ENCODE measurements around the gene B3GALT4. TPM values are rescaled to one million over a fixed set of nuclear protein-coding genes. Genes with fewer than 3 reads are reported as not detected.

B3GALT4 gene
- total and polyA plus RNA-seq, 2 of the 13 experiments (the other 11 are each of a cell fraction or from before 2014, with no cell fraction given) = 0.04 to 0.27 TPM

DNA sequence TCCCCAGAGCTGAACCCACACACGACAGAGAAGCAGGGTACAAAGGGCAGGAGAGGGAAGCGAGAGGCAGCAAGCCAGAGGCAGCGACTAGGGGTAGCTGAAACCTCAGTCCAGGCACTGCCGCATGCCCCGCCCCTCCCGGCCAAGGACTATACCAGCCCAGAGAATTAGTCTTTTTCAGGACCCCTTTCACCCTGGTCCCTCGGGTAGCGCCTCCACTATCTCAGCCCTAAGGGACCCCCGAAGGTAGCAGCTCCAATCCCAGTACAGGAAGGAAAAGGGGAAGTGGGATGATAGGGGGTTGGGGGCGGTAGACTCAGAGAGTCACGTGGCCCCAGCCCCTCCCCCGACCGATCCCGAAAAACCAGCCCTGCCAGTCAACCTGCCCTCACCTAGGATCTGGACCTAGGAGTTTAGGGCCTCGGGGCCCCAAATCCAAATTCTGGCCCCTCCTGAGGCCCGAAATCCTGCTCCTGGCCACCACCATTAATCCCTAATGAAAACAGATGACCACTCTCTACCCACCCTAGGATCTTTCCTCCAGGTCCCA is 20.6 kb downstream of the B3GALT4 start:
- POLR2A ChIA-PET = interaction anchor here (1.1 to 3.3 kb wide), 11 partner anchors 9 to 325 kb away, joined by 3 to 40 read pairs (median 8); partner anchors contain the start of genes B3GALT4, HSD17B8, PFDN6 and RPS18
- in situ Hi-C loops (cut with HindIII; ENCODE audit: extremely low pct_ligation_motif_present, low pct_unique_long_range_greater_than_20kb) (loop anchor here (5.0 to 25.0 kb wide), 2 partner anchors 95 to 115 kb away; partner anchors contain the start of genes CUTA, HSD17B8, PHF1 and RXRB), intact Hi-C loops (cut with micrococcal nuclease; ENCODE audit: unreplicated experiment) (no loop called here)
- H4K20me1 ChIP-seq (ENCODE audit: insufficient read depth, low read length) = no peaks in the 10 kb centered on the region
- FAIRE-seq (no peak), DNase-seq (ENCODE audit: low spot score) (no peak), ATAC-seq (peak; percentile 45)
- H3K27ac ChIP-seq (ENCODE audit: extremely low read length, insufficient read depth, low read length) = peak overlapping the region; percentile 93
- peak overlapping the region; percentile 75 to 88 (median 79) for H3K4me3 ChIP-seq (replicated peaks in 1 of 3; ENCODE audit: insufficient read depth in 1 of 3, low read depth in 2 of 3, low read length in 3 of 3)
- CTCF ChIA-PET (ENCODE audit: low intra/inter-chr PET ratio, low total read pairs) = interaction anchor here (1.2 to 3.3 kb wide), 3 partner anchors 8 to 94 kb away, joined by 3 to 52 read pairs (median 3); partner anchors contain the start of genes KIFC1, PFDN6 and WDR46
- no peak overlapping the region for H2AFZ ChIP-seq (ENCODE audit: low read length)
- H3K79me2 ChIP-seq (ENCODE audit: insufficient read depth, low read length) = peaks cover 12% of the 10 kb centered on the region
- peaks cover 27% of the 10 kb centered on the region for H3K4me1 ChIP-seq (ENCODE audit: insufficient read depth, low read length)
- no peaks in the 10 kb centered on the region; a peak in 1 of 5 replicates for H3K27me3 ChIP-seq (ENCODE audit: control insufficient read depth in 1 of 2, insufficient read depth in 2 of 2, low read length in 2 of 2)
- H3K4me2 ChIP-seq (ENCODE audit: low read depth, low read length) = peak overlapping the region; percentile 92
- peak overlapping the region; percentile 58 for H3K9ac ChIP-seq (ENCODE audit: insufficient read depth, low read depth, low read length)
- WGBS (ENCODE audit: low lambda C conversion rate) = 8% methylated on average over 10 of the region's 16 CpGs
- BruUV-seq (replicated peaks) = no TSS peak
- no peaks in the 10 kb centered on the region for H3K9me3 ChIP-seq (ENCODE audit: low read length)
- peaks cover 5 to 12% of the 10 kb centered on the region in 2 experiments; a peak in 3 of 5 replicates for H3K36me3 ChIP-seq (replicated peaks in 1 of 2; ENCODE audit: control insufficient read depth in 1 of 2, insufficient read depth in 2 of 2, low read length in 2 of 2)
- TF ChIP-seq ZNF205 (CRISPR knock-in tag; IDR thresholded peaks at IDR 0.05) (no peak), ZBTB42 (CRISPR knock-in tag; IDR thresholded peaks at IDR 0.05) (0 out of 2 replicates have a peak, but pooled peaks have one; percentile 15), ASH2L (IDR thresholded peaks at IDR 0.05; ENCODE audit: insufficient read length, low read depth, low read length) (peak; percentile 26), MXI1 (IDR thresholded peaks at IDR 0.05; ENCODE audit: borderline replicate concordance, low read depth, low read length) (0 out of 3 replicates have a peak, but pooled peaks have one; percentile 17), ZBTB7B (CRISPR knock-in tag; IDR thresholded peaks at IDR 0.05) (peak; percentile 35; the same call in 1 of the 2 replicates), ZNF382 (CRISPR knock-in tag; IDR thresholded peaks at IDR 0.05; ENCODE audit: borderline replicate concordance) (no peak), PHF20 (CRISPR knock-in tag; IDR thresholded peaks at IDR 0.05) (peak; percentile 1; the same call in 1 of the 2 replicates), NRL (CRISPR knock-in tag; IDR thresholded peaks at IDR 0.05; ENCODE audit: borderline replicate concordance) (peak; percentile 63; the same call in 1 of the 2 replicates), SAP130 (CRISPR knock-in tag; IDR thresholded peaks at IDR 0.05; ENCODE audit: low read depth) (peak; percentile 17; the same call in 1 of the 2 replicates), SP2 (CRISPR knock-in tag; IDR thresholded peaks at IDR 0.05) (0 out of 2 replicates have a peak, but pooled peaks have one; percentile 9), BORCS8-MEF2B (CRISPR knock-in tag; IDR thresholded peaks at IDR 0.05) (0 out of 2 replicates have a peak, but pooled peaks have one; percentile 38), RAD51 (IDR thresholded peaks at IDR 0.05; ENCODE audit: borderline replicate concordance) (peak; percentile 56; the same call in 1 of the 2 replicates), HDAC1 (CRISPR knock-in tag; IDR thresholded peaks at IDR 0.05) (peak; percentile 58; the same call in 1 of the 2 replicates), ZNF230 (CRISPR knock-in tag; IDR thresholded peaks at IDR 0.05) (no peak)
- TF ChIP-seq, protein P1, sequence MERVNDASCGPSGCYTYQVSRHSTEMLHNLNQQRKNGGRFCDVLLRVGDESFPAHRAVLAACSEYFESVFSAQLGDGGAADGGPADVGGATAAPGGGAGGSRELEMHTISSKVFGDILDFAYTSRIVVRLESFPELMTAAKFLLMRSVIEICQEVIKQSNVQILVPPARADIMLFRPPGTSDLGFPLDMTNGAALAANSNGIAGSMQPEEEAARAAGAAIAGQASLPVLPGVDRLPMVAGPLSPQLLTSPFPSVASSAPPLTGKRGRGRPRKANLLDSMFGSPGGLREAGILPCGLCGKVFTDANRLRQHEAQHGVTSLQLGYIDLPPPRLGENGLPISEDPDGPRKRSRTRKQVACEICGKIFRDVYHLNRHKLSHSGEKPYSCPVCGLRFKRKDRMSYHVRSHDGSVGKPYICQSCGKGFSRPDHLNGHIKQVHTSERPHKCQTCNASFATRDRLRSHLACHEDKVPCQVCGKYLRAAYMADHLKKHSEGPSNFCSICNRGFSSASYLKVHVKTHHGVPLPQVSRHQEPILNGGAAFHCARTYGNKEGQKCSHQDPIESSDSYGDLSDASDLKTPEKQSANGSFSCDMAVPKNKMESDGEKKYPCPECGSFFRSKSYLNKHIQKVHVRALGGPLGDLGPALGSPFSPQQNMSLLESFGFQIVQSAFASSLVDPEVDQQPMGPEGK (CRISPR knock-in tag; IDR thresholded peaks at IDR 0.05) = peak; percentile 36; the same call in 1 of the 2 replicates
- TF ChIP-seq, protein P2, sequence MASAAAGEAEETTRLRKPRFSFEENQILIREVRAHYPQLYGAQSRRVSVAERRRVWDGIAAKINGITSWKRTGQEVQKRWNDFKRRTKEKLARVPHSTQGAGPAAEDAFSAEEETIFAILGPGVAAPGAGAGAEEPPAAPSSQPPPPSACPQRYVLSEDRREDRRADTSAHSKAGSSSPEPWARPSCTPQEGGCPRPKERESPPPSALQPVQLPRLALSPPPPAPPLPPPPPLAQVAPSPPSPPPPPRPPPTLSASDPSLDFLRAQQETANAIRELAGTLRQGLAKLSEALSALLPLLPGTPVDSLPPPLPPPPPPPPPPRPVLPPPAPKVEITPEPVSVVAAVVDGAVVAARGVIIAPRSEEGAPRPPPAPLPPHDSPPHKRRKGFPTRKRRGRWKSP (CRISPR knock-in tag; IDR thresholded peaks at IDR 0.05) = 0 out of 2 replicates have a peak, but pooled peaks have one; percentile 33
- TF ChIP-seq, protein P3, sequence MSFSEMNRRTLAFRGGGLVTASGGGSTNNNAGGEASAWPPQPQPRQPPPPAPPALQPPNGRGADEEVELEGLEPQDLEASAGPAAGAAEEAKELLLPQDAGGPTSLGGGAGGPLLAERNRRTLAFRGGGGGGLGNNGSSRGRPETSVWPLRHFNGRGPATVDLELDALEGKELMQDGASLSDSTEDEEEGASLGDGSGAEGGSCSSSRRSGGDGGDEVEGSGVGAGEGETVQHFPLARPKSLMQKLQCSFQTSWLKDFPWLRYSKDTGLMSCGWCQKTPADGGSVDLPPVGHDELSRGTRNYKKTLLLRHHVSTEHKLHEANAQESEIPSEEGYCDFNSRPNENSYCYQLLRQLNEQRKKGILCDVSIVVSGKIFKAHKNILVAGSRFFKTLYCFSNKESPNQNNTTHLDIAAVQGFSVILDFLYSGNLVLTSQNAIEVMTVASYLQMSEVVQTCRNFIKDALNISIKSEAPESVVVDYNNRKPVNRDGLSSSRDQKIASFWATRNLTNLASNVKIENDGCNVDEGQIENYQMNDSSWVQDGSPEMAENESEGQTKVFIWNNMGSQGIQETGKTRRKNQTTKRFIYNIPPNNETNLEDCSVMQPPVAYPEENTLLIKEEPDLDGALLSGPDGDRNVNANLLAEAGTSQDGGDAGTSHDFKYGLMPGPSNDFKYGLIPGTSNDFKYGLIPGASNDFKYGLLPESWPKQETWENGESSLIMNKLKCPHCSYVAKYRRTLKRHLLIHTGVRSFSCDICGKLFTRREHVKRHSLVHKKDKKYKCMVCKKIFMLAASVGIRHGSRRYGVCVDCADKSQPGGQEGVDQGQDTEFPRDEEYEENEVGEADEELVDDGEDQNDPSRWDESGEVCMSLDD (CRISPR knock-in tag; IDR thresholded peaks at IDR 0.05; ENCODE audit: borderline replicate concordance) = peak; percentile 24; the same call in 1 of the 2 replicates
